ENCODE data around the gene LCN6.

LCN6 gene

GRCh38 chr9:136754626-136755301 lies 6.4 kb upstream of the LCN6 start:
- Histone ChIP-seq H3K4me3 (ENCODE audit: low read depth, low read length) (no peak overlapping the region), H3K27me3 (ENCODE audit: control insufficient read depth, insufficient read depth, low read length) (no peaks in the 10 kb centered on the region), H3K4me1 (ENCODE audit: control insufficient read depth, insufficient read depth, low read length) (no peaks in the 10 kb centered on the region), H3K9me3 (ENCODE audit: control insufficient read depth, insufficient read depth, low read length) (no peaks in the 10 kb centered on the region), H3K9ac (ENCODE audit: low read depth, low read length) (no peak overlapping the region), H3K36me3 (ENCODE audit: control insufficient read depth, insufficient read depth, low read length) (no peaks in the 10 kb centered on the region)

GRCh38 chr9:136754059-136754572 lies 5.8 kb upstream of the LCN6 start:
- H3K9ac ChIP-seq (ENCODE audit: low read depth, low read length) = no peak overlapping the region
- no peak overlapping the region for H3K4me3 ChIP-seq (ENCODE audit: low read depth, low read length)
- no peaks in the 10 kb centered on the region for H3K27me3 ChIP-seq (ENCODE audit: control insufficient read depth, insufficient read depth, low read length)
- no peaks in the 10 kb centered on the region for H3K36me3 ChIP-seq (ENCODE audit: control insufficient read depth, insufficient read depth, low read length)
- H3K9me3 ChIP-seq (ENCODE audit: control insufficient read depth, insufficient read depth, low read length) = no peaks in the 10 kb centered on the region
- H3K4me1 ChIP-seq (ENCODE audit: control insufficient read depth, insufficient read depth, low read length) = no peaks in the 10 kb centered on the region

GRCh38 chr9:136753371-136754058 lies 5.2 kb upstream of the LCN6 start:
- Histone ChIP-seq H3K9ac (ENCODE audit: low read depth, low read length) (no peak overlapping the region), H3K4me3 (ENCODE audit: low read depth, low read length) (no peak overlapping the region), H3K4me1 (ENCODE audit: control insufficient read depth, insufficient read depth, low read length) (no peaks in the 10 kb centered on the region), H3K36me3 (ENCODE audit: control insufficient read depth, insufficient read depth, low read length) (no peaks in the 10 kb centered on the region), H3K9me3 (ENCODE audit: control insufficient read depth, insufficient read depth, low read length) (no peaks in the 10 kb centered on the region), H3K27me3 (ENCODE audit: control insufficient read depth, insufficient read depth, low read length) (no peaks in the 10 kb centered on the region)

GRCh38 chr9:136751814-136752213 lies 3.5 kb upstream of the LCN6 start:
- H3K4me3 ChIP-seq (ENCODE audit: low read depth, low read length) = no peak overlapping the region
- H3K27me3 ChIP-seq (ENCODE audit: control insufficient read depth, insufficient read depth, low read length) = no peaks in the 10 kb centered on the region
- H3K9me3 ChIP-seq (ENCODE audit: control insufficient read depth, insufficient read depth, low read length) = no peaks in the 10 kb centered on the region
- H3K9ac ChIP-seq (ENCODE audit: low read depth, low read length) = no peak overlapping the region
- no peaks in the 10 kb centered on the region for H3K4me1 ChIP-seq (ENCODE audit: control insufficient read depth, insufficient read depth, low read length)
- no peaks in the 10 kb centered on the region for H3K36me3 ChIP-seq (ENCODE audit: control insufficient read depth, insufficient read depth, low read length)

GRCh38 chr9:136751244-136751643 lies 2.9 kb upstream of the LCN6 start:
- no peak overlapping the region for H3K4me3 ChIP-seq (ENCODE audit: low read depth, low read length)
- H3K27me3 ChIP-seq (ENCODE audit: control insufficient read depth, insufficient read depth, low read length) = no peaks in the 10 kb centered on the region
- no peaks in the 10 kb centered on the region for H3K36me3 ChIP-seq (ENCODE audit: control insufficient read depth, insufficient read depth, low read length)
- no peaks in the 10 kb centered on the region for H3K9me3 ChIP-seq (ENCODE audit: control insufficient read depth, insufficient read depth, low read length)
- no peaks in the 10 kb centered on the region for H3K4me1 ChIP-seq (ENCODE audit: control insufficient read depth, insufficient read depth, low read length)
- H3K9ac ChIP-seq (ENCODE audit: low read depth, low read length) = no peak overlapping the region

GRCh38 chr9:136750526-136750925 lies 2.2 kb upstream of the LCN6 start:
- H3K27me3 ChIP-seq (ENCODE audit: control insufficient read depth, insufficient read depth, low read length) = no peaks in the 10 kb centered on the region
- no peaks in the 10 kb centered on the region for H3K4me1 ChIP-seq (ENCODE audit: control insufficient read depth, insufficient read depth, low read length)

GRCh38 chr9:136748666-136749611 lies 614 bp upstream of the LCN6 start:
- Histone ChIP-seq H3K9ac (ENCODE audit: low read depth, low read length) (no peak overlapping the region), H3K4me3 (ENCODE audit: low read depth, low read length) (no peak overlapping the region), H3K36me3 (ENCODE audit: control insufficient read depth, insufficient read depth, low read length) (no peaks in the 10 kb centered on the region), H3K4me1 (ENCODE audit: control insufficient read depth, insufficient read depth, low read length) (no peaks in the 10 kb centered on the region), H3K9me3 (ENCODE audit: control insufficient read depth, insufficient read depth, low read length) (no peaks in the 10 kb centered on the region), H3K27me3 (ENCODE audit: control insufficient read depth, insufficient read depth, low read length) (no peaks in the 10 kb centered on the region)

More at GRCh38 chr9:136750526-136750925, 2.2 kb upstream of the LCN6 start:
- Histone ChIP-seq H3K9ac (ENCODE audit: low read depth, low read length) (no peak overlapping the region), H3K36me3 (ENCODE audit: control insufficient read depth, insufficient read depth, low read length) (no peaks in the 10 kb centered on the region), H3K4me3 (ENCODE audit: low read depth, low read length) (no peak overlapping the region), H3K9me3 (ENCODE audit: control insufficient read depth, insufficient read depth, low read length) (no peaks in the 10 kb centered on the region)

- no peaks in the 10 kb centered on the region for H3K27me3 ChIP-seq (ENCODE audit: control insufficient read depth, insufficient read depth, low read length)
- H3K9me3 ChIP-seq (ENCODE audit: control insufficient read depth, insufficient read depth, low read length) = no peaks in the 10 kb centered on the region
- no peaks in the 10 kb centered on the region for H3K4me1 ChIP-seq (ENCODE audit: control insufficient read depth, insufficient read depth, low read length)
- H3K4me3 ChIP-seq (ENCODE audit: low read depth, low read length) = no peak overlapping the region
- H3K9ac ChIP-seq (ENCODE audit: low read depth, low read length) = no peak overlapping the region
- no peaks in the 10 kb centered on the region for H3K36me3 ChIP-seq (ENCODE audit: control insufficient read depth, insufficient read depth, low read length)
These were observed 914 bp downstream of the LCN6 start for GRCh38 chr9:136747161-136748060.

GRCh38 chr9:136746621-136747020 lies 1.7 kb downstream of the LCN6 start:
- Histone ChIP-seq H3K9ac (ENCODE audit: low read depth, low read length) (no peak overlapping the region), H3K27me3 (ENCODE audit: control insufficient read depth, insufficient read depth, low read length) (no peaks in the 10 kb centered on the region), H3K36me3 (ENCODE audit: control insufficient read depth, insufficient read depth, low read length) (no peaks in the 10 kb centered on the region), H3K4me3 (ENCODE audit: low read depth, low read length) (no peak overlapping the region), H3K4me1 (ENCODE audit: control insufficient read depth, insufficient read depth, low read length) (no peaks in the 10 kb centered on the region), H3K9me3 (ENCODE audit: control insufficient read depth, insufficient read depth, low read length) (no peaks in the 10 kb centered on the region)

GRCh38 chr9:136746155-136746490 lies 2.2 kb downstream of the LCN6 start:
- H3K9me3 ChIP-seq (ENCODE audit: control insufficient read depth, insufficient read depth, low read length) = no peaks in the 10 kb centered on the region
- H3K4me1 ChIP-seq (ENCODE audit: control insufficient read depth, insufficient read depth, low read length) = no peaks in the 10 kb centered on the region
- no peak overlapping the region for H3K4me3 ChIP-seq (ENCODE audit: low read depth, low read length)
- no peaks in the 10 kb centered on the region for H3K27me3 ChIP-seq (ENCODE audit: control insufficient read depth, insufficient read depth, low read length)
- no peak overlapping the region for H3K9ac ChIP-seq (ENCODE audit: low read depth, low read length)
- H3K36me3 ChIP-seq (ENCODE audit: control insufficient read depth, insufficient read depth, low read length) = no peaks in the 10 kb centered on the region

All from iPS-15b (cell line).